IPS-NIHi11 (cell line): ENCODE measurements around the gene INPP1.
"Not testable (repeated sequence)": the region's sequence is repeated elsewhere in the genome, so short reads cannot be mapped to it uniquely, and the experiment has no call there.

Experiments used
- DNase-seq: peaks from one replicate; pipeline ENCODE4 v3.0.0; 2012; ENCODE audit warnings: mixed read lengths, low spot score

Gene INPP1, protein sequence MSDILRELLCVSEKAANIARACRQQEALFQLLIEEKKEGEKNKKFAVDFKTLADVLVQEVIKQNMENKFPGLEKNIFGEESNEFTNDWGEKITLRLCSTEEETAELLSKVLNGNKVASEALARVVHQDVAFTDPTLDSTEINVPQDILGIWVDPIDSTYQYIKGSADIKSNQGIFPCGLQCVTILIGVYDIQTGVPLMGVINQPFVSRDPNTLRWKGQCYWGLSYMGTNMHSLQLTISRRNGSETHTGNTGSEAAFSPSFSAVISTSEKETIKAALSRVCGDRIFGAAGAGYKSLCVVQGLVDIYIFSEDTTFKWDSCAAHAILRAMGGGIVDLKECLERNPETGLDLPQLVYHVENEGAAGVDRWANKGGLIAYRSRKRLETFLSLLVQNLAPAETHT

DNA sequence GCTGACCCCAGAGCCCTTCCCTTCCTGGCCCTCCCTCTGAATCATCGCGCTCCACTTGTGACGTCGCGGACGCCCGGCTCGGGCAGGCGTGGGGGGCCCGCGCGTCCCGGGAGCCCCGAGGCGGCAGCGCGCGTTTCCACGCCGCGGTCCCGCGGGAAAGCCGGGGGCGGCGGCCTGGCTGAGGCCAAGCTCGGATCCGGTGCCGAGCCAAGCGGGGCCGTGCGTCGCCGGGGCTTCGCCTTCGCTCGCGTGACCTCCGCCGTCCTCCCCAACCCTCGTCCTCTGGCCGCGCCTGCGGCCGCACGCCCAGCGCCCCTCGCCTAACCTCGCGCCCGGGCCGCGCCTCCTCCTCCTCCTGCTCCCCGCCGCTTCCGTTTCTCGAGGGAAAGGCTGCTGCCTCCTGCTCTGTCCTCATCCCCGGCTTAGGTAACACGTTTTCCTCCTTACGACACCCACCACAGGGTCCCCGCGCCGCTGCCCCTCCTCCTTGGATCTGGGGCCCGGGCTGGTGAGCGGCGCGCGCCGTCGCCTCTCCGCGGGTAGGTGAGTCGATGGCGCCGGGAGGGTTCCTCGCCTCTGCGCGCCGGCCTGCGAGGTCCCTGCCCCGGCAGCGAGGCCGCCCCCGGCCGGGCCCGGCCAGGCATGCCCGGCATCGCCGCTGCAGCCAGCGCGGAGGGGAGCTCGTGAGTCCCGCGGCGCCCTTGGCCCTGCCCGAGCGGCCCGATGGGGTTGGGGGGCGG lies at the start of gene INPP1:
TSS of gene INPP1 (plus strand) at position 54 of the 740 bp plus-strand sequence. CDS start 16,514 bp downstream, outside the sequence.
- peak; percentile 72 for DNase-seq

DNA sequence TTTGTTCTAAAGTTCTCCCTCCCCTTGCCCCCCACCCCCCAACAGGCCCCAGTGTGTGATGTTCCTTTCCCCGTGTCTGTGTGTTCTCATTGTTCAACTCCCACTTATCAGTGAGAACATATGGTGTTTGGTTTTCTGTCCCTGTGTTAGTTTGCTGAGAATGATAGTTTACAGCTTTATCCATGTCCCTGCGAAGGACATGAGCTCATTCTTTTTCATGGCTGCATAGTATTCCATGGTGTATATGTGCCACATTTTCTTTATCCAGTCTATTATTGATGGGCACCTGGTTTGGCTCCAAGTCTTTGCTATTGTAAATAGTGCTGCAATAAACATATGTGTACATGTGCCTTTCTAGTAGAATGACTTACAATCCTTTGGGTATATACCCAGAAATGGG lies 45.5 kb upstream of the INPP1 start:
- DNase-seq, result not testable (repeated sequence)

DNA sequence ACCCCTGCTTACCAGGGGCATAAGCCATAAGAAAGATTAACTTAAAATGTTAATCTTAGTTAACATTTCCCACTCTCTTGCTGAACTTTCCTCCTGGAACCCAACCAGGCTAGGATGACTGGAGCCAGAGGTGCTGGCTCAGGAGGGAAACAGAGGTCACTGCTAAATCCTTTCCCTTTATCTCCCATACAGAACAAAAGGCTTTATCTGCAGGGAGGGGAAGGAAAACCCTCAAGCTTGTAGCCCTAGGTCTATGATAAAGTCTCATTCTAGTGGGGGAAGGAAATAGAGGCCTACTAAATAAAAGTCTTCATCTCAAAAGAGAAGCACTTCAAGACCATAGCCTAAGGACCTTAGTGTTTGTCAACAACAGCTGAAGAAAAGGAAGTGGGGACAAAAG lies 42.4 kb upstream of the INPP1 start:
- peak; percentile 8 for DNase-seq

DNA sequence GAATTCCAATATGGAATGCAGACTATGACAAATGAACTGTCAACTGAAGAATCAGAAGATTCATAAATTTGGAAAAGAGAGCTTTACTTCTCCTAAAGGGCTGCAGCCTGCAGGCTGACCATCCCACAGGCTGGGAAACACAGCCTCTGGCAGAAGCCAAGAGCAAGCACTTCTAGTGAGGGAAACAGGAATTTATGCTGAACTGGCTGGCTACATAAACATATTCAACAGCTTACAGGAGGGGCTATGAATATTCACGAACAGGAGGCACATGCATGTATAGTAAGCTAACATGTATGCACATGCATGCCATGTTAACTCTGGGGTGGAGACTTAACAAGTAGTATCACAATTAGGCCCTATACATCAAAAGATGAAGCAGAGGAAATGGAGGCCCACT lies 41.3 kb upstream of the INPP1 start:
- DNase-seq, result no peak

DNA sequence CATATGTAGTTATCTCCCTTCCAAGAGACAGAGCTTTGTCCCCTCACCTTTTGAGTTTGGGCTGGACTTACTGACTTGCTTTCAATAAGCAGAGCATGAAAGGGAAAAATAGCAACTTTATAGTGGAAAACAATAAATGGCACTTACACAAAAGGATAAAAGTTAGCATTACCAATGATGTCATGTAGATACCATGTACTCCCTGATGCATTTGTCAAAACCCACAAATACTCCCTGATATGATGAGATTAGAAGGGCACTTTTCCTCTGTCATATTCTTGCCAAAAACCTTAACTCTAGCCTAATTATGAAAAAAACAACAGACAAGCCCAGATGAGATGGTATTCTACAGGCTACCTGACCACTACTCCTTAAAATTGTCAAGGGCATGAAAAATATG lies 39.7 kb upstream of the INPP1 start:
- DNase-seq, result no peak

DNA sequence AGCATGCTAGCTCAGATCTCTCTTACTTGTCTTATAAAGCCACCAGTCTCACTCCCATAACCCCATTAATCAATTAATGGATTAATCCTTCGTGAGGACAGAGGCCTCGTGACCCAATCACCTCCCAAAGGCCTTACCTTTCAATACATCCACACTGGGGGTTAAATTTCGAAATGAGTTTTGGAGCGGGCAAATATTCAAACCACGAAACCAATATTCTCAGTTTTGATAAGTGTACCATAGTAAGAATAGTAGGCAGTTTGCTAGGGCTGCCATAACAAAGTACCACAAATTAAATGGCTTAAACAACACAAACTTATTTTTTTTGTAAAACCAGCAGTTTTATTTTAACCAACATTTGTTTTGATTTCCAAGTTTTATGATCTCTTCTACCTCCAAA lies 39.0 kb upstream of the INPP1 start:
- no peak for DNase-seq

DNA sequence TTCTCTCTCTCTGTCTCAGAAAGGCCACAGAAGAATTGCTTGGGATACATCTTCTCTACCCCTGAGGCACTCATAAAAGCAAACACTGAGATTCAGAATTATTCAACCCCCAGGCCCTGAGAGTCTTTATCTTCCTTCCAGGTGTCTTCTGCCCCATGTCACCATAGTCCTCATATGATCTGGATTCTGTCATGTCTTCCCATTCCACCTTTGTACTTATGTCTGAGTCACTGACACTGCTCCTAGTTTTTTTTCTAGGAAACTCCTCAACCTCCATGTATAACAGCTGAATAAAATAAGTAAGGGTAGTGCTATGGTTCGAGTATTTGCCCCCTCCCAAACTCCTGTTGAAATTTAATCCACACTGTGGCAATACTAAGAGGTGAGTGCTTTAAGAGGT lies 35.4 kb upstream of the INPP1 start:
- DNase-seq, result no peak

DNA sequence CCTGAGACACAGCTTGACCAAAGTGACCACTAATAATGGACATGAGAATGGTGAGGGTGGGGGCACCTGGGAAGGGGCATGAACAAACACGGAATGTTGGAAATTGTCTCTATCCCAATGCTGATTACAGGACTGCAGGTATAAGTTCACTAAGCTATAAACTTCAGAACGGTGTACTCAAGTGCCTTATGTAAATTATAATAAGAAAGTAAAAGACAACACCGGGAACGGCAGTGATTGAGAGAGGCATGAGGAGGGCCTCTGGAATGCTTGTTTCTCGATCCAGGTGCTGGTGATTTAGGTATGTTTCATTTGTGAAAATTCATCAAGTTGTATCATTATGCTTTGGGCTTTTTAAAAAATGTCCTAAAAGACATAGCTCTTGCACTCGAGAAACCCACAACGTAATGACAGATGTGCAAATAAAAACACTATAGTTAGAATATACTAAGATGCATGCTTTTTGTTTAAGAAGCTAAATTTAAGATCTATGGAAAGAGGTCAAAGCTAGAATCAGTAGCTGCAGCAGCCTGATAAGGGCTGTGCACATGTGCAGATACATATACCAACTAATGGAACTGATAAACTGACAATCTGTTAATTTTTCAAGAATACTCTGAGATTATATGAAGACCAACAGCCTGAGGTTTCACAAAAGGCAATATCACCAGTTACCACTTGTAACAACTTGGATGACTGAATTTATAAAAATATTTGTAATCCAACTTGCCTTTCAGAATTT lies 31.3 kb upstream of the INPP1 start:
- no peak for DNase-seq

DNA sequence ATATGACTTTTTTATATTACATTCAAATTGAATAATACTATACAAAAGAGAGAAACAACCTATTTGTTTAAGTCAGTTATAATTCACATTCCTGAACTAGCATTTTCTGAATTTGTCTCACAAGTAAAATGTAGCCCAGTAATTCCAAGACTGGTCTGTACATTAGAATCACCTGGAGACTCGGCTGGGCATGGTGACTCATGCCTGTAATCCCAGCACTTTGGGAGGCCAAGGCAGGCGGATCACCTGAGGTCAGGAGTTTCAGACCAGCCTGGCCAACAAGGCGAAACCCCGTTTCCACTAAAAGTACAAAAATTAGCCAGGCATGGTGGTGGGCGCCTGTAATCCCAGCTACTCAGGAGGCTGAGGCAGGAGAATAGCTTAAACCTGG lies 30.8 kb upstream of the INPP1 start:
- not testable (repeated sequence) for DNase-seq

DNA sequence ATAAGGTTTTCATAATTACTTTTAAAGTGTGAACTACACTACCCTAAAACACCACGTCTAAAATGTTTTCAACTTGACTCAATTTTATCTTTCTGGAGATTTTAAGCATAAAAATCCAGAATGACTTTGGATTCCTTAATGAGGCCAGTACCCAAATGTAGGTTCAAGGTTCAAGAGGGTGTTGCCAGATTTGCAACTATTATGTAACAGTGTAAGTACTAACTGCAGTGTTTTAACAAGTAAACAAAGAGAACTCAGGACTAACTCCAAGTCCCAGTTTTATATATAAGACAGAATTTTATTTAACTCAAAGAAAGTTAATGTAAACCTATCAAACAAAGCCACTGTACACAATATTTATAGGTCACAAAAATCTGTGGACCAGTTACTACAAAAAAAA lies 29.5 kb upstream of the INPP1 start:
- DNase-seq, result no peak

DNA sequence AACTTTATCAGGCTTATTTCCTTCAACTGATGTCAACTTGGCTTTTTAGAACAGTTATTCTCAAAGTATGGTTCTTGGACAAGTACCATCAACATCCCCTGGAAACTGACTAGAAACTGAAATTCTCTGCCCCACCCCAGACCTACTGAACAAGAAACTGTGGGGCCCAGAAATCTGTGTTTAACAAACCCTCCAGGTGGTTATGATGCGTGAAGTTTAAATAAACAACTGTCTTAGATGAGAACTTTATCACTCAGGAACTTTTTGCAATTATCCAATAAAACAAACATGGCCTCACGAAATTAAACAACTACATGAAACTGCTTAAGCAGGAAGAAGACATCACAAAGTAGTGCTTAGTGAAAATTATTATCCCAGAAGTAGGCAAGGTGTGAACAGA lies 28.1 kb upstream of the INPP1 start:
- DNase-seq, result no peak

DNA sequence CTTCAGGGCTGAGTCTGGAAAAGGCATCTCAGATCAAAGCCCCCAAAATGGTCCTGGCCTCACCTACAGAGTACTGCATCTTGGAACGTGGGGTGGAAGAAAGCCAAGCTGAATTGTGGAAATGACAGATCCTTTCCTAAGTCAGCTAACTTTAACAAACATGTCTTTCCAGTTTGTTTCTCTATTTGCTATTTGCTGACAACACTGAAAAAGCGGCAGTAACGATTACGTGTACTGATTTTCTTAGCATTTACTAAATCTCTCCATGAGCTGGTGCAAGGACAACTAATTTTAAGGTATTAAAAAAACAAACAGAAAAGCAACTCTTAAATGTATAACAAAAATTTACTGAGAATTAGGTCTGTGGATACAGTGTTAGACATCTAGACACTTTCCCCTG lies 24.9 kb upstream of the INPP1 start:
- DNase-seq, result no peak

DNA sequence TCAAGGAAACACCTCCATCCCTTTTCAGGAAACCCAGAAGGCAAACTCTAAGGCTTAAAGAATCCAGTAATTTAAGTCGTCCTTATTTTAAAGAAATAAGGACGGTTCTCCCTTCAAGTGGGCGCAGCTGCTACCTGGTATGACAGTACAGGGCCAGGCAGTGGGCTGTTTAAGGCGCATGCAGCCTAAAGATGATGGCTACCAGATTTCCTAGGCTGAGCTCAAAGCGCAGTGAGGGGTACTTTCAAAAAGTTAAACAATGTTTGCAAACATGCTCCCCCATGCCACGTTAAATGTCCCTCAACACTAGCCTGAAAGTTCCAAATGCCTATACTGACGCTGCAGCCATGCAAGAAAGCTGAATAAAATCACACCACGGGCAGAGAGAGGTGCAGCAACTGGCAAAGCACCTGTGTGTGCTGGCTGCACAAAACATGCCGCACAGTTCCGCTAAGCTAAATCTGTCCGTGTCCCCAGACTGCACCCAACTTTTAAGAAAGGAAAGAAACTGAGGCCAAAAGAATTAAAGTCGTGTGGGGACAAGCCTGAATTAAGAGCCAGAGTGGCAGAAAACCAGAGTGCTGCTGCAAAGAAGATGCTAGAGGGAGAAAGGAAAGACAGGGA lies 24.3 kb upstream of the INPP1 start:
- DNase-seq, result no peak

DNA sequence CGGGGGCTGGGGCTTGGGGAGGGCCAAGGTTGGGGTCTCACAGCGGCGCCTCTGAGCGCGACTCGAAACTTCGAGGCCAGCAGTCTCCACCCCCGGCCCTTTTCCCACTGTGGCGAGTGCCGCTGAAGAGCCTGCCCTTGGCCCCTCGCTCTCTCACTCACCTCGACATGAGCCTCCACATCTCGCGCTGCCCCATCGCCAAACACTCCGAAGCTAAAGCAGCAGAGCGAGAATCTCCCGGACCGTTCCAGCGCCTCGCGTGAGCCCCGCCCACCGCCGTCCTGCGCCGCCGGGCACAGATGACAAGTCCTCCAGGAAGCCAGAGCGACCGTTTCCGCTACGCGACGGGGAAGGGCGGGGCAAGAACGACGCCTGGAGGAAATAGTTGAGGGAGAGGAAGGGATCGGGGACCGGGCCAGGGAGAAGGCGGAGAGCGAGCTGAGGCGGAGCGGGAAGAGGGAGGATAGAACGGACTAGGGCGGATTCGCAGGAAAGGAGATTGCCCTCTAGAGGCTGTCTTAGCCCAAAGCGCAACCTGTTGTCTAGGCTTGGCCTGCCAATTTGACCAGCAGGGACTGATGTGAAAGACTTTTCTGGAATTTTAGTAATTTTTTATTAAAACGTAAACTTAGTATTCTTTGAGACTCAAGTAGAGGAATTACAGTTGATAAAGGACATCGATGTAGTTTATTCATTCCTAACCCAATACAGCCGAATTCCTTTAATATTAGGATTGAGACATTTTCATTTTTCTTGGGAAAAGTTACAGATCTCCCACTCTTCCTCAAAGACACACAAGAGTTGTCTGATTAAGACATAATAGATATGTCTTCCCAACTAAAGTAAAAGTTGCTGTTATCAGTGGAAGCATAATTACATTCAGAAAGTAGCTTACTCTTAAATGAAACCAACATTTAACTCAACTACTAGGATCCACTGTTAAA lies 23.6 kb upstream of the INPP1 start, which contains the start of gene HIBCH:
TSS of gene HIBCH (minus strand) at position 272 of the 944 bp plus-strand sequence. CDS start at position 196, 76 bp downstream.
- DNase-seq, result peak; percentile 90

DNA sequence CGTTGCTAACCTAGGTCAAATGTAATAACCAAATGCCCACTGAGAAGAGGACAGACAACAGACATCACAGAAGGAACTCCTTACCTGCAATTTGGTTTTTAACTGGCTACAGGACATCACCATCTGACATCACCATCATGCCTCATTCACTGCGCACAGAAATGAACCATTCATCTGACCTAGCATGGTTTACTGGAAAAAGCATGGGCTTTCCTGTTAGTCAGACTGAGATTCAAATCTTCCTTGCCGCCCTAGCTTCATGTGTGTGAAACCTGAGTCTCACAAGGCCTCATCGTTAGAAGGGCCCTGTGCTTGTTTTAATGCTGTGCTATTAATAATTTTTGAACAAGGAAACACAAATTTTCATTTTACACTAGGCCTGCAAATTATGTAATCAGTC lies 22.7 kb upstream of the INPP1 start:
- DNase-seq, result no peak

DNA sequence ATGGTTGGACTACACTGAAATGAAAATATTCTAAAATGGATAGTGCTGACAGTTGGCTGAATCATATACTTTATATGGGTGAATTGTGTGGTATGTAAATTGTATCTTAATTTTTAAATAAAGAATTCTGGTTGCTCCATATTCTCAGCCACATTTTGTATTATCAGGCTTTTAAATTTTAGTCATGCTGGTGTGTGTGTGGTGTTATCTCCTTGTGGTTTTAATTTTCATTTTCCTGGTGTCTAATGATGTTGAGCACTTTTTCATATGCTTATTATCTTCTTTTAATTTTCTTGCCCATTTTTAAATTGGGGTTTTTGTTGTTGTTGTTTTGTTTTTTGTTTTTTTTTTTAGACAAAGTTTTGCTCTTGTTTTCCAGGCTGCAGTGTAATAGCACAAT lies 20.0 kb upstream of the INPP1 start:
- DNase-seq, result no peak

DNA sequence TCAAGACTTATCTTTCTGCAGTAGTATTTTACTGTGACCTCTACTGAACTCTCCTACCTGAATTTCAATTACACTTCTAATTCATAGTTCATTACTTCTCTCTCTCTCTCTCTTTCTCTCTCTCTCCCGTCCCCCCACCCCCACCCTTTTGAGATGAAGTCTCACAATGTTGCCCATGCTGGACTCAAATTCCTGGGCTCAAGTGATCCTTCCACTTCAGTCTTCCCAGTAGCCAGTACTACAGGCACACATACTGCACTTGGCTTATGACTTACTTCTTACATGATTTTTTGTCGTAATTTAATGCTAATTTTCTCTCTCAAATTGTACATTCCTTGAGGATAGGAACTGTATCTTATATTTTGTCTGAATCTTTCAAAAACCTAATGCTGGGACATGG lies 17.8 kb upstream of the INPP1 start:
- DNase-seq, result no peak

DNA sequence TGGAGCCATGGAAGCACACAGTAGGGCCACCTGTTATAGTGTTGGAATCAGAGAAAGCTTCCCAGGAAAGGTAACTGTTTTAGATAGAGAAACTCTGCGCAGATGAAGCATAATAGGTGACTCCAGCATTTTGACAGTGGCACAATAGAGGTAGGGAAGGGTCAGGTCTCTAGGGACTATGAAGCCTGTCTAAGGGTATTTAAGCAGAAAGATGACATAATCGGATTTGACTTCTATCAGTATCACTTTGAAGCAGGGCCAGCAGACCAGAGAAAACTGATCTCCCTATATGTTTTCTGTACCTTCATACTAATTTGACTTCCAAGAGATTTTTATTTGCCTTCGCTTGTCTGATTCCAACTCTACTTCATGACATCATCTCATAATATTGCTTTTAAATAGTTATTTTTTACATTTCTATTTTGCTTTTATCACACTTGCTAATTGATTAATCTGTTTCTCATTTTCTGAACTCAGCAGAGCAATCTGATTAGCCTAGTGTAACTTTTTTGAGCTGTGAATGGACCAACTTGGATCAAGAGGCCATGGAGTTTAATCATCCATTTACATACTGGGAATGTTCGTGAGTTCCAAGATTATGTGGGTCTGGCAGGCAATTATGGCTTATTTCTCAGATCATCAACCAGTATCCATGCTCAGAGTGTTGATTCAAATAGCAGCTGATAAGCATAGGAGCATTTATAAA lies 15.4 kb upstream of the INPP1 start:
- DNase-seq, result no peak

DNA sequence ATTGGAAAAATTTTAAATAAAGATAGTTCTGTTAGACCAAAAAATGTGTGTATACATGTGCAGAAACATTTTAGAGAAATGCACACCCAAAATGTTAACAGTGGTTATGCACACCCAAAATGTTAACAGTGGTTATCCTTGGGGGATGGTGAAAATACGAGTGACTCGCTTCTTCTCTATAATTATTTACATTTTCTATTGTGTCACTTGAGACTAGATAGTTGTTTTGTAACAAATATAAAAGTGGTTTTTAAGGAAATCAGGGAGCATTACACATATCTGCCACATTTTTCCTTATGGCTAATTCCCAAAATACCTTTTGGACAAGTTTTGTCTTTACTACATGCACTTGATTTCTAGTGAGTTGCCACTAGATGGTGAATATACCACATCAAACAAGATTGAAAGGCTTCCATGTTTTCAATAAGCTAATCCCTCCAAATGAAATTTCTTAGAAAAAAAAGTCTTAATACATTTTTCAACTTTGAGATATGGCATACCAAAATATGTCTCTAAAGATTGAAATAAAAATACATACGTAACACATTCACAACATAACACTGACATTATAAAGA lies 14.7 kb upstream of the INPP1 start:
- DNase-seq, result no peak

DNA sequence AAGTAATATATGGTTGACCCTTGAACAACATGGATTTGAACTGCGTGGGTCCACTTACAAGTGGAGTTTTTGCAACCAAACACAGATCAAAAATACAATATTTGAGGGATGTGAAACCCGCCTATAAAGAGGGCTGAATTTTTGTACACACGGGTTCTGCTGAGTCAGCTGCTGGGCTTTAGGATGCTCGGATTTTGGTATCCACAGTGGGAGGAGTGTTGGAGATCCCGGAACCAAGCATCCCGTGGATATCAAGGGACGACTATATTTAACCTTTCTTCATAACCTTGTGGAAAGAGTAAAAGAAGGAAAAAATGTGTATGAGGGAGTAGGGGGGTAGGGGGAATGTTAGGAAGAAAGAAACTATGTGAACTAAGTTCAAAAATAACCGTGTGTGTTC lies 10.0 kb upstream of the INPP1 start:
- DNase-seq, result no peak
